UCSD-AML1 (cell line): ENCODE results near the gene SMCO4.
"Not testable (repeated sequence)": the region's sequence is repeated elsewhere in the genome, so short reads cannot be mapped to it uniquely, and the experiment has no call there.

Source experiments
- DNase-seq: peaks from one replicate; lab custom pipeline; 2025; ENCODE audit not compliant: unreplicated experiment; lab: John Stamatoyannopoulos, UW

The SMCO4 gene

GRCh38 chr11:93480256-93480655 lies 62.9 kb downstream of the SMCO4 start:
- DNase-seq = no peak

GRCh38 chr11:93478841-93479240 lies 64.3 kb downstream of the SMCO4 start:
- DNase-seq = no peak

GRCh38 chr11:93477684-93478234 lies 65.4 kb downstream of the SMCO4 start:
- no peak for DNase-seq

GRCh38 chr11:93476796-93477195 lies 66.4 kb downstream of the SMCO4 start:
- DNase-seq = no peak

GRCh38 chr11:93474123-93474522 lies 69.1 kb downstream of the SMCO4 start:
- DNase-seq = no peak

- DNase-seq = no peak
These were observed 74.9 kb downstream of the SMCO4 start for GRCh38 chr11:93468290-93468689.

- no peak for DNase-seq
These were observed 76.1 kb downstream of the SMCO4 start for GRCh38 chr11:93467054-93467453.

GRCh38 chr11:93464927-93465540 lies 78.2 kb downstream of the SMCO4 start:
- no peak for DNase-seq

GRCh38 chr11:93463666-93464065 lies 79.5 kb downstream of the SMCO4 start:
- DNase-seq = not testable (repeated sequence)

- DNase-seq = no peak
These were observed 84.9 kb downstream of the SMCO4 start for GRCh38 chr11:93458286-93458685.

GRCh38 chr11:93444617-93445073 lies 98.5 kb downstream of the SMCO4 start:
- no peak for DNase-seq

GRCh38 chr11:93443232-93443631 lies 100.0 kb downstream of the SMCO4 start:
- not testable (repeated sequence) for DNase-seq

GRCh38 chr11:93432247-93432646 lies 110.9 kb downstream of the SMCO4 start:
- no peak for DNase-seq
